HG02852 (cell line): ENCODE results near the gene SEL1L3.

Source experiments
- ATAC-seq: cut with Tn5 transposase; IDR thresholded peaks from one replicate; pipeline ENCODE4 v1.9.1; 2021; ENCODE audit warnings: mild to moderate bottlenecking, moderate library complexity; ENCODE audit not compliant: unreplicated experiment

The SEL1L3 gene

GRCh38 chr4:25821267-25821666 lies 41.5 kb downstream of the SEL1L3 start:
- no peak for ATAC-seq

- no peak for ATAC-seq
These were observed 43.9 kb downstream of the SEL1L3 start for GRCh38 chr4:25818876-25819275.

GRCh38 chr4:25818371-25818871 lies 44.4 kb downstream of the SEL1L3 start:
- no peak for ATAC-seq

- ATAC-seq, result no peak
These were observed 45.6 kb downstream of the SEL1L3 start for GRCh38 chr4:25817059-25817681.

GRCh38 chr4:25816591-25817058 lies 46.2 kb downstream of the SEL1L3 start:
- ATAC-seq, result no peak

- ATAC-seq, result no peak
These were observed 47.2 kb downstream of the SEL1L3 start for GRCh38 chr4:25815586-25815985.

- no peak for ATAC-seq
These were observed 48.3 kb downstream of the SEL1L3 start for GRCh38 chr4:25814301-25815136.

- no peak for ATAC-seq
These were observed 49.2 kb downstream of the SEL1L3 start for GRCh38 chr4:25813448-25814106.

- ATAC-seq, result no peak
These were observed 50.9 kb downstream of the SEL1L3 start for GRCh38 chr4:25811841-25812240.

- no peak for ATAC-seq
These were observed 51.5 kb downstream of the SEL1L3 start for GRCh38 chr4:25811374-25811690.

GRCh38 chr4:25810461-25811373 lies 52.1 kb downstream of the SEL1L3 start:
- no peak for ATAC-seq

GRCh38 chr4:25809996-25810395 lies 52.8 kb downstream of the SEL1L3 start:
- ATAC-seq, result no peak

GRCh38 chr4:25807102-25807728 lies 55.6 kb downstream of the SEL1L3 start:
- ATAC-seq, result no peak

- ATAC-seq, result no peak
These were observed 57.4 kb downstream of the SEL1L3 start for GRCh38 chr4:25805255-25805860.

GRCh38 chr4:25803720-25804225 lies 59.0 kb downstream of the SEL1L3 start:
- ATAC-seq, result no peak

GRCh38 chr4:25801594-25801993 lies 61.2 kb downstream of the SEL1L3 start:
- ATAC-seq, result no peak

- ATAC-seq, result no peak
These were observed 62.5 kb downstream of the SEL1L3 start for GRCh38 chr4:25800245-25800644.

- ATAC-seq, result no peak
These were observed 63.3 kb downstream of the SEL1L3 start for GRCh38 chr4:25799522-25799921.

- no peak for ATAC-seq
These were observed 65.7 kb downstream of the SEL1L3 start for GRCh38 chr4:25797136-25797535.
